ENCODE results near the gene MLLT10.

GRCh38 chr10:21502348-21502740 lies 31.7 kb upstream of the MLLT10 start:
- TF ChIP-seq CTCF (IDR thresholded peaks at IDR 0.05) (no peak), POLR2A (IDR thresholded peaks at IDR 0.05; ENCODE audit: low read depth) (no peak)

All from esophagus muscularis mucosa (tissue), 3 donors.